LNCAP (cell line): ENCODE data around the gene CMTM7.

Experiments
- CTCF ChIP-seq: fragments of 450-650 bp; IDR thresholded peaks from 2 replicates; pipeline ENCODE4 v1.5.1; 2017; ENCODE audit warnings: mild to moderate bottlenecking

CMTM7 gene

GRCh38 chr3:32483772-32484171 is 92.1 kb downstream of the CMTM7 start:
- TF ChIP-seq CTCF = no peak

- TF ChIP-seq CTCF = no peak
Measured at GRCh38 chr3:32484436-32484835, 92.8 kb downstream of the CMTM7 start.

GRCh38 chr3:32487781-32488473 is 96.3 kb downstream of the CMTM7 start:
- no peak for TF ChIP-seq CTCF

GRCh38 chr3:32488474-32489008 is 96.9 kb downstream of the CMTM7 start:
- TF ChIP-seq CTCF = no peak

GRCh38 chr3:32492684-32493436 is 101.2 kb downstream of the CMTM7 start:
- TF ChIP-seq CTCF = no peak

GRCh38 chr3:32493437-32494414 is 102.1 kb downstream of the CMTM7 start:
- TF ChIP-seq CTCF = no peak

- no peak for TF ChIP-seq CTCF
Measured at GRCh38 chr3:32495085-32495484, 103.4 kb downstream of the CMTM7 start.
